Measurements from ENCODE around the gene GJD3.

The GJD3 gene

GRCh38 chr17:40349895-40350688 is 14.4 kb downstream of the GJD3 start:
- peaks cover 30 to 53% of the 10 kb centered on the region in 2 donors for H3K36me3 ChIP-seq (ENCODE audit: control insufficient read depth in 1 of 2, insufficient read depth in 2 of 2, low read length in 2 of 2)
- H3K27ac ChIP-seq (ENCODE audit: low read length), result no peak overlapping the region

GRCh38 chr17:40349477-40349894 is 15.1 kb downstream of the GJD3 start:
- H3K4me3 ChIP-seq (ENCODE audit: low read depth in 1 of 2, low read length in 2 of 2), result peak overlapping the region in 1 of 2 donors; percentile 9
- peaks cover 30 to 49% of the 10 kb centered on the region in 2 donors for H3K36me3 ChIP-seq (ENCODE audit: control insufficient read depth in 1 of 2, insufficient read depth in 2 of 2, low read length in 2 of 2)
- H3K27ac ChIP-seq (ENCODE audit: low read length), result no peak overlapping the region
- H3K9me3 ChIP-seq (ENCODE audit: control insufficient read depth in 1 of 2, low read length in 2 of 2), result no peaks in the 10 kb centered on the region
- no peaks in the 10 kb centered on the region for H3K27me3 ChIP-seq (ENCODE audit: low read depth, low read length)
- H3K4me1 ChIP-seq (ENCODE audit: control insufficient read depth in 1 of 2, insufficient read depth in 2 of 2, low read length in 2 of 2), result peaks cover 48 to 71% of the 10 kb centered on the region in 2 donors

More at GRCh38 chr17:40349895-40350688, 14.4 kb downstream of the GJD3 start:
- no peaks in the 10 kb centered on the region for H3K9me3 ChIP-seq (ENCODE audit: control insufficient read depth in 1 of 2, low read length in 2 of 2)
- peaks cover 44 to 73% of the 10 kb centered on the region in 2 donors for H3K4me1 ChIP-seq (ENCODE audit: control insufficient read depth in 1 of 2, insufficient read depth in 2 of 2, low read length in 2 of 2)
- peak overlapping the region in 1 of 2 donors; percentile 9 for H3K4me3 ChIP-seq (ENCODE audit: low read depth in 1 of 2, low read length in 2 of 2)
- H3K27me3 ChIP-seq (ENCODE audit: low read depth, low read length), result no peaks in the 10 kb centered on the region

- peaks cover 30 to 44% of the 10 kb centered on the region in 2 donors for H3K36me3 ChIP-seq (ENCODE audit: control insufficient read depth in 1 of 2, insufficient read depth in 2 of 2, low read length in 2 of 2)
- H3K4me3 ChIP-seq (ENCODE audit: low read depth in 1 of 2, low read length in 2 of 2), result peak overlapping the region; percentile 3 to 37
- H3K4me1 ChIP-seq (ENCODE audit: control insufficient read depth in 1 of 2, insufficient read depth in 2 of 2, low read length in 2 of 2), result peaks cover 50 to 71% of the 10 kb centered on the region in 2 donors
- no peaks in the 10 kb centered on the region for H3K27me3 ChIP-seq (ENCODE audit: low read depth, low read length)
- no peak overlapping the region for H3K27ac ChIP-seq (ENCODE audit: low read length)
- H3K9me3 ChIP-seq (ENCODE audit: control insufficient read depth in 1 of 2, low read length in 2 of 2), result no peaks in the 10 kb centered on the region
These were observed 15.7 kb downstream of the GJD3 start for GRCh38 chr17:40348562-40349476.

GRCh38 chr17:40348136-40348504 is 16.4 kb downstream of the GJD3 start:
- Histone ChIP-seq H3K4me1 (ENCODE audit: control insufficient read depth in 1 of 2, insufficient read depth in 2 of 2, low read length in 2 of 2) (peaks cover 50 to 76% of the 10 kb centered on the region in 2 donors), H3K27ac (ENCODE audit: low read length) (peak overlapping the region; percentile 4), H3K4me3 (ENCODE audit: low read depth in 1 of 2, low read length in 2 of 2) (peak overlapping the region in 1 of 2 donors; percentile 37), H3K27me3 (ENCODE audit: low read depth, low read length) (no peaks in the 10 kb centered on the region), H3K9me3 (ENCODE audit: control insufficient read depth in 1 of 2, low read length in 2 of 2) (no peaks in the 10 kb centered on the region), H3K36me3 (ENCODE audit: control insufficient read depth in 1 of 2, insufficient read depth in 2 of 2, low read length in 2 of 2) (peaks cover 28 to 43% of the 10 kb centered on the region in 2 donors)

- H3K27me3 ChIP-seq (ENCODE audit: low read depth, low read length), result no peaks in the 10 kb centered on the region
- H3K4me3 ChIP-seq (ENCODE audit: low read depth in 1 of 2, low read length in 2 of 2), result peak overlapping the region; percentile 37 to 44
- no peaks in the 10 kb centered on the region for H3K9me3 ChIP-seq (ENCODE audit: control insufficient read depth in 1 of 2, low read length in 2 of 2)
- peaks cover 49 to 76% of the 10 kb centered on the region in 2 donors for H3K4me1 ChIP-seq (ENCODE audit: control insufficient read depth in 1 of 2, insufficient read depth in 2 of 2, low read length in 2 of 2)
- H3K27ac ChIP-seq (ENCODE audit: low read length), result peak overlapping the region; percentile 92
- H3K36me3 ChIP-seq (ENCODE audit: control insufficient read depth in 1 of 2, insufficient read depth in 2 of 2, low read length in 2 of 2), result peaks cover 23 to 37% of the 10 kb centered on the region in 2 donors
These were observed 17.0 kb downstream of the GJD3 start for GRCh38 chr17:40347319-40348135.

GRCh38 chr17:40346765-40347158 is 17.8 kb downstream of the GJD3 start:
- H3K4me3 ChIP-seq (ENCODE audit: low read depth in 1 of 2, low read length in 2 of 2), result peak overlapping the region; percentile 38 to 44
- H3K27me3 ChIP-seq (ENCODE audit: low read depth, low read length), result no peaks in the 10 kb centered on the region
- H3K36me3 ChIP-seq (ENCODE audit: control insufficient read depth in 1 of 2, insufficient read depth in 2 of 2, low read length in 2 of 2), result peaks cover 15 to 29% of the 10 kb centered on the region in 2 donors
- H3K9me3 ChIP-seq (ENCODE audit: control insufficient read depth in 1 of 2, low read length in 2 of 2), result no peaks in the 10 kb centered on the region
- peaks cover 46 to 76% of the 10 kb centered on the region in 2 donors for H3K4me1 ChIP-seq (ENCODE audit: control insufficient read depth in 1 of 2, insufficient read depth in 2 of 2, low read length in 2 of 2)
- H3K27ac ChIP-seq (ENCODE audit: low read length), result peak overlapping the region; percentile 92

GRCh38 chr17:40345994-40346764 is 18.4 kb downstream of the GJD3 start:
- H3K4me3 ChIP-seq (ENCODE audit: low read depth in 1 of 2, low read length in 2 of 2), result peak overlapping the region; percentile 84 to 96
- peak overlapping the region; percentile 92 for H3K27ac ChIP-seq (ENCODE audit: low read length)
- H3K9me3 ChIP-seq (ENCODE audit: control insufficient read depth in 1 of 2, low read length in 2 of 2), result no peaks in the 10 kb centered on the region
- H3K4me1 ChIP-seq (ENCODE audit: control insufficient read depth in 1 of 2, insufficient read depth in 2 of 2, low read length in 2 of 2), result peaks cover 46 to 73% of the 10 kb centered on the region in 2 donors
- peaks cover 14 to 24% of the 10 kb centered on the region in 2 donors for H3K36me3 ChIP-seq (ENCODE audit: control insufficient read depth in 1 of 2, insufficient read depth in 2 of 2, low read length in 2 of 2)
- no peaks in the 10 kb centered on the region for H3K27me3 ChIP-seq (ENCODE audit: low read depth, low read length)

GRCh38 chr17:40345161-40345993 is 19.2 kb downstream of the GJD3 start:
- Histone ChIP-seq H3K9me3 (ENCODE audit: control insufficient read depth in 1 of 2, low read length in 2 of 2) (no peaks in the 10 kb centered on the region), H3K4me1 (ENCODE audit: control insufficient read depth in 1 of 2, insufficient read depth in 2 of 2, low read length in 2 of 2) (peaks cover 52 to 73% of the 10 kb centered on the region in 2 donors), H3K27ac (ENCODE audit: low read length) (peak overlapping the region; percentile 92), H3K27me3 (ENCODE audit: low read depth, low read length) (no peaks in the 10 kb centered on the region), H3K4me3 (ENCODE audit: low read depth in 1 of 2, low read length in 2 of 2) (peak overlapping the region; percentile 84 to 96), H3K36me3 (ENCODE audit: control insufficient read depth in 1 of 2, insufficient read depth in 2 of 2, low read length in 2 of 2) (peaks cover 14 to 19% of the 10 kb centered on the region in 2 donors)

- no peaks in the 10 kb centered on the region for H3K9me3 ChIP-seq (ENCODE audit: control insufficient read depth in 1 of 2, low read length in 2 of 2)
- H3K4me1 ChIP-seq (ENCODE audit: control insufficient read depth in 1 of 2, insufficient read depth in 2 of 2, low read length in 2 of 2), result peaks cover 45 to 73% of the 10 kb centered on the region in 2 donors
- peak overlapping the region; percentile 92 for H3K27ac ChIP-seq (ENCODE audit: low read length)
- H3K36me3 ChIP-seq (ENCODE audit: control insufficient read depth in 1 of 2, insufficient read depth in 2 of 2, low read length in 2 of 2), result peaks cover 9 to 14% of the 10 kb centered on the region in 2 donors
- no peaks in the 10 kb centered on the region for H3K27me3 ChIP-seq (ENCODE audit: low read depth, low read length)
- peak overlapping the region; percentile 84 to 96 for H3K4me3 ChIP-seq (ENCODE audit: low read depth in 1 of 2, low read length in 2 of 2)
These were observed 19.9 kb downstream of the GJD3 start for GRCh38 chr17:40344421-40345160.
